NB4 (cell line): ENCODE data around the gene VGLL4.

Experiments used
- CTCF ChIP-seq: IDR thresholded peaks from one replicate; pipeline ENCODE4 v1.5.1; 2012; ENCODE audit warnings: low read depth, low read length
- MYC ChIP-seq: IDR thresholded peaks from 2 replicates; pipeline ENCODE4 v1.6.1; 2011; ENCODE audit warnings: low read depth, low read length
- POLR2A ChIP-seq: IDR thresholded peaks from 2 replicates; pipeline ENCODE4 v1.6.1; 2011; ENCODE audit warnings: mild to moderate bottlenecking; ENCODE audit not compliant: insufficient read length; ENCODE audit errors: extremely low read depth

- TF ChIP-seq CTCF (no peak), POLR2A (no peak), MYC (no peak)
These were observed 5.0 kb upstream of the VGLL4 start for GRCh38 chr3:11648735-11649134.
